Panc1 (cell line): ENCODE data around the gene SSX2IP.

Experiments
- CTCF ChIP-seq: fragments of 450-650 bp; IDR thresholded peaks from 2 replicates; pipeline ENCODE4 v1.5.1; 2017; ENCODE audit warnings: mild to moderate bottlenecking
- TF ChIP-seq, protein P1 (sequence below), 2 experiments: IDR thresholded peaks; 2 replicates each; pipeline ENCODE4 v1.6.1; 2011 to 2012; ENCODE audit warnings: low read depth in 2 of 2, control low read depth in 1 of 2, low read length in 1 of 2, mild to moderate bottlenecking in 1 of 2, moderate library complexity in 1 of 2; ENCODE audit not compliant: insufficient read depth in 1 of 2

- TF ChIP-seq CTCF = no peak
- TF ChIP-seq, protein P1, sequence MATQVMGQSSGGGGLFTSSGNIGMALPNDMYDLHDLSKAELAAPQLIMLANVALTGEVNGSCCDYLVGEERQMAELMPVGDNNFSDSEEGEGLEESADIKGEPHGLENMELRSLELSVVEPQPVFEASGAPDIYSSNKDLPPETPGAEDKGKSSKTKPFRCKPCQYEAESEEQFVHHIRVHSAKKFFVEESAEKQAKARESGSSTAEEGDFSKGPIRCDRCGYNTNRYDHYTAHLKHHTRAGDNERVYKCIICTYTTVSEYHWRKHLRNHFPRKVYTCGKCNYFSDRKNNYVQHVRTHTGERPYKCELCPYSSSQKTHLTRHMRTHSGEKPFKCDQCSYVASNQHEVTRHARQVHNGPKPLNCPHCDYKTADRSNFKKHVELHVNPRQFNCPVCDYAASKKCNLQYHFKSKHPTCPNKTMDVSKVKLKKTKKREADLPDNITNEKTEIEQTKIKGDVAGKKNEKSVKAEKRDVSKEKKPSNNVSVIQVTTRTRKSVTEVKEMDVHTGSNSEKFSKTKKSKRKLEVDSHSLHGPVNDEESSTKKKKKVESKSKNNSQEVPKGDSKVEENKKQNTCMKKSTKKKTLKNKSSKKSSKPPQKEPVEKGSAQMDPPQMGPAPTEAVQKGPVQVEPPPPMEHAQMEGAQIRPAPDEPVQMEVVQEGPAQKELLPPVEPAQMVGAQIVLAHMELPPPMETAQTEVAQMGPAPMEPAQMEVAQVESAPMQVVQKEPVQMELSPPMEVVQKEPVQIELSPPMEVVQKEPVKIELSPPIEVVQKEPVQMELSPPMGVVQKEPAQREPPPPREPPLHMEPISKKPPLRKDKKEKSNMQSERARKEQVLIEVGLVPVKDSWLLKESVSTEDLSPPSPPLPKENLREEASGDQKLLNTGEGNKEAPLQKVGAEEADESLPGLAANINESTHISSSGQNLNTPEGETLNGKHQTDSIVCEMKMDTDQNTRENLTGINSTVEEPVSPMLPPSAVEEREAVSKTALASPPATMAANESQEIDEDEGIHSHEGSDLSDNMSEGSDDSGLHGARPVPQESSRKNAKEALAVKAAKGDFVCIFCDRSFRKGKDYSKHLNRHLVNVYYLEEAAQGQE (IDR thresholded peaks at IDR 0.05; ENCODE audit: insufficient read depth in 1 of 2, low read depth in 2 of 2, low read length in 1 of 2) = no peak
Observed at GRCh38 chr1:84708031-84708430, 17.8 kb upstream of the SSX2IP start.
